Suprapubic skin (tissue), 4 donors: ENCODE results near the gene ST8SIA5. TPM values are rescaled to one million over a fixed set of nuclear protein-coding genes. Genes with fewer than 3 reads are reported as not detected.

Source experiments
- DNase-seq, 2 donors: peaks; one replicate each; pipeline ENCODE4 v3.0.0-alpha.2; 2019; ENCODE audit warnings: low spot score in 2 of 2
- H3K27ac ChIP-seq: fragments of 200-600 bp; sonication (generic); one replicate; pipeline ENCODE4 v1.5.1; 2019
- H3K27me3 ChIP-seq: fragments of 200-600 bp; sonication (generic); one replicate; pipeline ENCODE4 v1.5.1; 2019
- H3K36me3 ChIP-seq: fragments of 200-600 bp; sonication (generic); one replicate; pipeline ENCODE4 v1.5.1; 2019
- H3K4me1 ChIP-seq: fragments of 200-600 bp; sonication (generic); one replicate; pipeline ENCODE4 v1.5.1; 2019
- H3K4me3 ChIP-seq: fragments of 200-600 bp; sonication (generic); one replicate; pipeline ENCODE4 v1.5.1; 2019; ENCODE audit warnings: mild to moderate bottlenecking
- H3K9me3 ChIP-seq: fragments of 200-600 bp; sonication (generic); one replicate; pipeline ENCODE4 v1.5.1; 2019
- CTCF ChIP-seq, 2 donors: fragments of 200-600 bp in 1 of 2; fragments of 450-650 bp in 1 of 2; sonication (generic) in 1 of 2; IDR thresholded peaks; one replicate each; pipeline ENCODE4 v1.5.1; 2016 to 2019; ENCODE audit warnings: antibody characterized with exemption in 2 of 2, mild to moderate bottlenecking in 1 of 2, moderate library complexity in 1 of 2
- EP300 ChIP-seq: sonication (generic); formaldehyde crosslinking; IDR thresholded peaks from one replicate; pipeline ENCODE4 v1.6.1; 2017; ENCODE audit warnings: antibody characterized with exemption
- POLR2A ChIP-seq, 2 donors: fragments of 450-650 bp; IDR thresholded peaks; one replicate each; pipeline ENCODE4 v1.6.1; 2017; ENCODE audit warnings: antibody characterized with exemption in 2 of 2, mild to moderate bottlenecking in 2 of 2, moderate library complexity in 2 of 2
- POLR2AphosphoS5 ChIP-seq, 3 donors: sonication (generic); formaldehyde crosslinking; IDR thresholded peaks; one replicate each; pipeline ENCODE4 v1.6.1; 2017; ENCODE audit warnings: antibody characterized with exemption in 3 of 3
- WGBS: methylation state at CpG from one replicate; pipeline ENCODE4 v1.1.5; 2018; 5-methylcytosine and 5-hydroxymethylcytosine counted together
- total RNA-seq, 4 donors: library from RNA; depleted of rRNA; stranded (reverse); fragments of >200 nt; gene quantifications; one replicate each; pipeline ENCODE4 v1.1.0, GENCODE V29; 2016

Gene ST8SIA5
- total RNA-seq, 4 donors from 2014 or later = not detected

GRCh38 chr18:46622999-46623398 is 133.9 kb downstream of the ST8SIA5 start:
- Histone ChIP-seq H3K4me1 (peaks cover 8% of the 10 kb centered on the region), H3K9me3 (no peaks in the 10 kb centered on the region), H3K27ac (no peak overlapping the region), H3K4me3 (no peak overlapping the region), H3K36me3 (no peaks in the 10 kb centered on the region), H3K27me3 (peaks cover 6% of the 10 kb centered on the region)
- TF ChIP-seq POLR2A (IDR thresholded peaks at IDR 0.05) (no peak), POLR2AphosphoS5 (IDR thresholded peaks at IDR 0.05) (no peak)
- DNase-seq = no peak
- WGBS = 87% methylated on average over 3 of the region's 3 CpGs

- Histone ChIP-seq H3K36me3 (no peaks in the 10 kb centered on the region), H3K4me1 (peaks cover 8% of the 10 kb centered on the region), H3K4me3 (no peak overlapping the region), H3K27ac (no peak overlapping the region), H3K9me3 (no peaks in the 10 kb centered on the region), H3K27me3 (peaks cover 2% of the 10 kb centered on the region)
- no peak for DNase-seq
- TF ChIP-seq CTCF (IDR thresholded peaks at IDR 0.05) (no peak), EP300 (no peak), POLR2AphosphoS5 (IDR thresholded peaks at IDR 0.05) (no peak), POLR2A (IDR thresholded peaks at IDR 0.05) (no peak)
- WGBS = 98% methylated on average over 4 of the region's 4 CpGs
Measured at GRCh38 chr18:46622451-46622850, 134.4 kb downstream of the ST8SIA5 start.

DNA sequence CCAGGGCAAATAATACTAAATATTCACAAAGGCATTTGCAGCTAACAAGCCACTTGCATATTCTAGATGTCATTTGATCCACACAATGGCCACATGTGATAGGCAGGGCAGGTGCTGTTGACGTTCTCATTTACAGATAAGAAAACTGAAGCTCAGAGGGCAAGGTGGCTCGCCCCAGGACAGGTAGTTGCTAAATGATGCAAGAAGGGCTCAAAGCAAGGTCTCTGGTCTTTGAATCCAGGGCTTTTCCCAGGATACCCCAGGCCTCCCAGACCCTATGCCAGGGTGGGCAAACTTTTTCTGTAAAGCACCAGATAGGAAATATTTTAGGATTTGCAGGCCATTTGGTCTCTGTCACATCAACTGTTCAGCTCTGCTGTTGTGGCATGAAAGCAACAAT is 135.0 kb downstream of the ST8SIA5 start:
- TF ChIP-seq POLR2A (IDR thresholded peaks at IDR 0.05) (no peak), POLR2AphosphoS5 (IDR thresholded peaks at IDR 0.05) (no peak), EP300 (no peak), CTCF (IDR thresholded peaks at IDR 0.05) (no peak)
- WGBS = 71% methylated on average over 2 of the region's 2 CpGs
- no peak for DNase-seq

GRCh38 chr18:46621111-46621766 is 135.6 kb downstream of the ST8SIA5 start:
- TF ChIP-seq EP300 = no peak
- no peak for TF ChIP-seq POLR2AphosphoS5 (IDR thresholded peaks at IDR 0.05)
- TF ChIP-seq CTCF (IDR thresholded peaks at IDR 0.05) = no peak
- TF ChIP-seq POLR2A (IDR thresholded peaks at IDR 0.05) = no peak
- Histone ChIP-seq H3K27ac (no peak overlapping the region), H3K4me3 (no peak overlapping the region), H3K27me3 (no peaks in the 10 kb centered on the region), H3K36me3 (no peaks in the 10 kb centered on the region), H3K4me1 (peaks cover 8% of the 10 kb centered on the region), H3K9me3 (no peaks in the 10 kb centered on the region)
- no peak for DNase-seq
- 75% methylated on average over 6 of the region's 6 CpGs for WGBS

More for the DNA sequence above, 135.0 kb downstream of the ST8SIA5 start:
- H3K27me3 ChIP-seq = peaks cover 2% of the 10 kb centered on the region
- H3K4me3 ChIP-seq = no peak overlapping the region
- H3K36me3 ChIP-seq = no peaks in the 10 kb centered on the region
- no peaks in the 10 kb centered on the region for H3K9me3 ChIP-seq
- H3K27ac ChIP-seq = no peak overlapping the region
- peaks cover 8% of the 10 kb centered on the region for H3K4me1 ChIP-seq

- Histone ChIP-seq H3K4me3 (no peak overlapping the region), H3K4me1 (peaks cover 8% of the 10 kb centered on the region), H3K9me3 (no peaks in the 10 kb centered on the region), H3K27ac (no peak overlapping the region), H3K36me3 (no peaks in the 10 kb centered on the region), H3K27me3 (no peaks in the 10 kb centered on the region)
- no peak for TF ChIP-seq EP300
- TF ChIP-seq CTCF (IDR thresholded peaks at IDR 0.05) = no peak
- TF ChIP-seq POLR2A (IDR thresholded peaks at IDR 0.05) = no peak
- TF ChIP-seq POLR2AphosphoS5 (IDR thresholded peaks at IDR 0.05) = no peak
- DNase-seq = no peak
- WGBS = 74% methylated on average over 3 of the region's 3 CpGs
Measured at GRCh38 chr18:46619559-46619958, 137.3 kb downstream of the ST8SIA5 start.

Other genes starting within 250 kb of the ST8SIA5 start
- under 1 TPM in 3 of 4 donors, not detected in 1; 0.16 to 0.30 (median 0.18) TPM for gene LOXHD1, start 99.8 kb downstream of the ST8SIA5 start, total RNA-seq
- gene PIAS2, start 160.5 kb upstream of the ST8SIA5 start, total RNA-seq = 10 to 100 TPM; 12.1 to 42.7 (median 16.9) TPM
- 10 to 100 TPM in 1 of 4 donors, 1 to 10 TPM in 3; 1.1 to 10.1 (median 1.9) TPM for gene KATNAL2, start 160.5 kb upstream of the ST8SIA5 start, total RNA-seq